PC-9 (cell line): ENCODE measurements around the gene XPC. TPM values are rescaled to one million over a fixed set of nuclear protein-coding genes. Genes with fewer than 3 reads are reported as not detected.

Experiments used
- BruUV-seq: library from RNA; stranded (reverse); fragments of 400-500 nt; replicated peaks from 2 replicates; lab custom pipeline; 2021; lab: Mats Ljungman, UMichigan
- CTCF ChIA-PET: fragments of 300-600 bp; sonication (Branson Sonifier 250); formaldehyde crosslinking; loops from one replicate; lab custom pipeline; 2022; ENCODE audit warnings: antibody characterized with exemption; lab: Charles Lee
- POLR2A ChIA-PET: fragments of 300-600 bp; sonication (Branson Sonifier 250); formaldehyde crosslinking; loops from one replicate; lab custom pipeline; 2022; ENCODE audit warnings: antibody characterized with exemption; ENCODE audit not compliant: unreplicated experiment; lab: Charles Lee
- DNase-seq, 2 experiments: peaks; one replicate each; pipeline versions ENCODE4 v3.0.0 to v3.0.0-alpha.2; 2015 to 2022; ENCODE audit warnings: mixed read lengths in 1 of 2
- H2AFZ ChIP-seq: fragments of 200-600 bp; sonication (generic); 2 replicates; pipeline ENCODE4 v1.8.1; 2017; ENCODE audit warnings: antibody characterized with exemption
- H3F3A ChIP-seq: fragments of 200-600 bp; sonication (generic); 2 replicates; pipeline ENCODE4 v1.8.1; 2017; ENCODE audit warnings: antibody characterized with exemption, mild to moderate bottlenecking, low read depth; ENCODE audit not compliant: insufficient read depth
- H3K27ac ChIP-seq: fragments of 200-600 bp; sonication (generic); 2 replicates; pipeline ENCODE4 v1.6.1; 2016; ENCODE audit warnings: mixed run types
- H3K27me3 ChIP-seq: fragments of 200-600 bp; sonication (generic); 2 replicates; pipeline ENCODE4 v1.6.1; 2016; ENCODE audit warnings: low read depth, mixed run types; ENCODE audit not compliant: insufficient read depth
- H3K36me3 ChIP-seq: fragments of 200-600 bp; sonication (generic); 2 replicates; pipeline ENCODE4 v1.6.1; 2016; ENCODE audit warnings: low read depth, mixed run types
- H3K4me1 ChIP-seq: fragments of 200-600 bp; sonication (generic); replicated peaks from 2 replicates; pipeline ENCODE4 v1.6.1; 2016; ENCODE audit warnings: mixed run types; ENCODE audit not compliant: insufficient read depth
- H3K4me2 ChIP-seq: fragments of 200-600 bp; sonication (generic); 2 replicates; pipeline ENCODE4 v1.6.1; 2017; ENCODE audit warnings: mixed run types
- H3K4me3 ChIP-seq: fragments of 200-600 bp; sonication (generic); 2 replicates; pipeline ENCODE4 v1.6.1; 2016; ENCODE audit warnings: mixed run types
- H3K79me2 ChIP-seq: fragments of 200-600 bp; sonication (generic); 2 replicates; pipeline ENCODE4 v1.6.1; 2017; ENCODE audit warnings: low read depth, mixed run types
- H3K9me2 ChIP-seq: fragments of 200-600 bp; sonication (generic); 2 replicates; pipeline ENCODE4 v1.8.1; 2017; ENCODE audit warnings: mild to moderate bottlenecking; ENCODE audit not compliant: insufficient read depth
- H3K9me3 ChIP-seq: fragments of 200-600 bp; sonication (generic); 2 replicates; pipeline ENCODE4 v1.8.1; 2016; ENCODE audit warnings: low read depth; ENCODE audit not compliant: insufficient read depth
- H4K20me1 ChIP-seq: fragments of 200-600 bp; sonication (generic); 2 replicates; pipeline ENCODE4 v1.8.1; 2017; ENCODE audit not compliant: insufficient read depth
- CTCF ChIP-seq: fragments of 200-600 bp; sonication (generic); conservative IDR thresholded peaks from 2 replicates; pipeline ENCODE4 v1.6.1; 2017; ENCODE audit warnings: mixed run types, antibody characterized with exemption, mild to moderate bottlenecking, moderate library complexity
- EZH2 ChIP-seq: fragments of 200-600 bp; sonication (generic); IDR thresholded peaks from 2 replicates; pipeline ENCODE4 v1.8.0; 2017; ENCODE audit warnings: antibody characterized with exemption, low read depth
- intact Hi-C: fragments of 100-400 bp; cut with micrococcal nuclease; formaldehyde crosslinking; loops from one replicate; pipeline ENCODE4 v1.10.0; 2022; ENCODE audit not compliant: unreplicated experiment
- total RNA-seq: library from RNA; stranded (reverse); gene quantifications from 2 replicates; pipeline ENCODE4 v1.2.3, GENCODE V29; 2021

XPC gene
- total RNA-seq, 1 experiment from 2014 or later, result 27.1 TPM

- ChIA-PET POLR2A (interaction anchor here (0.6 to 0.7 kb wide), 2 partner anchors 27 to 179 kb away, joined by 3 read pairs; no protein-coding TSS in a partner anchor), CTCF (no interaction called here)
- H3K79me2 ChIP-seq, result no peaks in the 10 kb centered on the region
- no peaks in the 10 kb centered on the region for H4K20me1 ChIP-seq
- H3K27me3 ChIP-seq, result no peaks in the 10 kb centered on the region
- peak overlapping the region; percentile 8 for H2AFZ ChIP-seq
- peak overlapping the region; percentile 89 for H3K4me2 ChIP-seq
- H3K36me3 ChIP-seq, result no peaks in the 10 kb centered on the region
- TF ChIP-seq CTCF, result no peak
- no peak for TF ChIP-seq EZH2
- H3F3A ChIP-seq, result peaks cover 76% of the 10 kb centered on the region
- peak overlapping the region; percentile 49; the same call in 1 of the 2 replicates for H3K4me3 ChIP-seq
- no peaks in the 10 kb centered on the region for H3K9me2 ChIP-seq
- H3K27ac ChIP-seq, result peak overlapping the region; percentile 86
- BruUV-seq, result no TSS peak
- intact Hi-C loops, result loop anchor here (1.0 to 2.0 kb wide), 7 partner anchors 9 to 207 kb away; partner anchors contain the start of gene SLC6A6
- peaks cover 15% of the 10 kb centered on the region for H3K9me3 ChIP-seq
- DNase-seq, result peak in 1 of 2 experiments; percentile 80
- H3K4me1 ChIP-seq, result peaks cover 82% of the 10 kb centered on the region
Observed at GRCh38 chr3:14225421-14225820, 47.0 kb upstream of the XPC start.

GRCh38 chr3:14224895-14225294 is 46.5 kb upstream of the XPC start:
- ChIA-PET POLR2A (interaction anchor here (0.6 kb wide), 1 partner anchor 27 kb away, joined by 3 read pairs; no protein-coding TSS in a partner anchor), CTCF (no interaction called here)

GRCh38 chr3:14223595-14223994 is 45.2 kb upstream of the XPC start:
- H3K27me3 ChIP-seq, result no peaks in the 10 kb centered on the region
- POLR2A ChIA-PET, result interaction anchor here (0.7 kb wide), 1 partner anchor 33 kb away, joined by 4 read pairs; no protein-coding TSS in a partner anchor
- intact Hi-C loops, result no loop called here
- peak in 1 of 2 experiments; percentile 77 for DNase-seq
- no peaks in the 10 kb centered on the region for H3K9me2 ChIP-seq
- H3K4me2 ChIP-seq, result peak overlapping the region; percentile 89
- TF ChIP-seq EZH2, result no peak
- TF ChIP-seq CTCF, result no peak
- H3K36me3 ChIP-seq, result no peaks in the 10 kb centered on the region
- no peaks in the 10 kb centered on the region for H4K20me1 ChIP-seq
- no peak overlapping the region for H2AFZ ChIP-seq
- H3K79me2 ChIP-seq, result no peaks in the 10 kb centered on the region
- H3K9me3 ChIP-seq, result peaks cover 26% of the 10 kb centered on the region
- H3K4me3 ChIP-seq, result no peak overlapping the region
- BruUV-seq, result no TSS peak
- H3K4me1 ChIP-seq, result peaks cover 64% of the 10 kb centered on the region
- CTCF ChIA-PET, result interaction anchor here (0.6 to 1.2 kb wide), 2 partner anchors 20 to 29 kb away, joined by 3 to 6 read pairs; no protein-coding TSS in a partner anchor
- peaks cover 59% of the 10 kb centered on the region for H3F3A ChIP-seq
- peak overlapping the region; percentile 86 for H3K27ac ChIP-seq

More at GRCh38 chr3:14224895-14225294, 46.5 kb upstream of the XPC start:
- H3K9me2 ChIP-seq, result no peaks in the 10 kb centered on the region
- H4K20me1 ChIP-seq, result no peaks in the 10 kb centered on the region
- DNase-seq, result peak; percentile 77 to 93
- H3K27ac ChIP-seq, result peak overlapping the region; percentile 86
- no peaks in the 10 kb centered on the region for H3K79me2 ChIP-seq
- peak overlapping the region; percentile 59; the same call in 1 of the 2 replicates for H2AFZ ChIP-seq
- peaks cover 20% of the 10 kb centered on the region for H3K9me3 ChIP-seq
- H3K27me3 ChIP-seq, result no peaks in the 10 kb centered on the region
- intact Hi-C loops, result loop anchor here (1.0 to 2.0 kb wide), 7 partner anchors 9 to 207 kb away; partner anchors contain the start of gene SLC6A6
- no TSS peak for BruUV-seq
- peaks cover 77% of the 10 kb centered on the region for H3K4me1 ChIP-seq
- peak overlapping the region; percentile 89 for H3K4me2 ChIP-seq
- H3K36me3 ChIP-seq, result no peaks in the 10 kb centered on the region
- TF ChIP-seq EZH2, result no peak
- no peak for TF ChIP-seq CTCF
- peaks cover 71% of the 10 kb centered on the region for H3F3A ChIP-seq
- H3K4me3 ChIP-seq, result peak overlapping the region; percentile 49; the same call in 1 of the 2 replicates
